T-helper 2 cell (primary cell): Measurements from ENCODE around the gene CST8.

ENCODE experiments used
- DNase-seq, 5 experiments: peaks; one replicate each; pipeline versions ENCODE4 v3.0.0 to v3.0.0-alpha.2; 2012 to 2022

Gene CST8

GRCh38 chr20:23524146-23524545 is 33.2 kb downstream of the CST8 start:
- no peak for DNase-seq

DNA sequence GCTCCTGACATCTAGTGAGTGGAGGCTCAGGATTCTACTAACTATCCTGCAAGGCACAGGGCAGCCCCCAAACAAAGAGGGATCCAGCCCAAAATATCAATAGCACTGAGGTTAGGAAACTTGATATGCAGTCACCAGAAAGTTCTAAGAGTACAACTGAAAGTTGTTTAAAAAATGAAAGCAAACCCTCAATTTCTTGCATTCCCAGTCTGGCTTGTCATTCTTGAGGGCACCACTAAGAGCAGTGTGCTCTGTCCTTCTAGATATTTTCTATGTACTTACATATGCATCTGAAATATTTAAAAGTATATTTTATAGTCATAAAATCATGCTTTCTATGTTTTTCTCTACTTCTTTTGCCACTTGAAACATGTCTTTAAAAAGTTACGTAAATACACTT is 35.9 kb downstream of the CST8 start:
- no peak for DNase-seq

- no peak for DNase-seq
Observed at GRCh38 chr20:23528867-23529431, 38.0 kb downstream of the CST8 start.

GRCh38 chr20:23530937-23531567 is 40.1 kb downstream of the CST8 start:
- DNase-seq: peak in 2 of 5 experiments; percentile 9 to 50

DNA sequence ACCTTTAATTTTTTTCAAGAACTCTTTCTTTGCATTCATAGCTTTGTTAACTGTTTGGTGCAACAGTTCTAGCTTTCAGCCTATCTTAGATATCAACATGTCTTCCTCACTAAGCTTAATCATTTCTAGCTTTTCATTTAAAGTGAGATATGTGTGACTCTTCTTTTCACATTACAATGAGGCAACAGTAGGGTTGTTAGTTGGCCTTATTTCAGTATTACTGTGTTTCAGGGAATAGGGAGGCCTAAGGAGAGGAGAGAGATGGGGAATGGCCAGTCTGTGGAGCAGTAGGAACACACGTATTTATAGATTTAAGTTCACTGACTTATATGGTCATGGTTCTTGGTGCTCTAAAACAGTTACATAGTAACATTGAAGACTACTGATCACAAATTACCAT is 41.6 kb downstream of the CST8 start:
- DNase-seq: no peak

- DNase-seq: no peak
Observed at GRCh38 chr20:23533161-23533560, 42.2 kb downstream of the CST8 start.

- DNase-seq: no peak
Observed at GRCh38 chr20:23534801-23535593, 44.1 kb downstream of the CST8 start.

- no peak for DNase-seq
Observed at GRCh38 chr20:23536328-23536974, 45.5 kb downstream of the CST8 start.

DNA sequence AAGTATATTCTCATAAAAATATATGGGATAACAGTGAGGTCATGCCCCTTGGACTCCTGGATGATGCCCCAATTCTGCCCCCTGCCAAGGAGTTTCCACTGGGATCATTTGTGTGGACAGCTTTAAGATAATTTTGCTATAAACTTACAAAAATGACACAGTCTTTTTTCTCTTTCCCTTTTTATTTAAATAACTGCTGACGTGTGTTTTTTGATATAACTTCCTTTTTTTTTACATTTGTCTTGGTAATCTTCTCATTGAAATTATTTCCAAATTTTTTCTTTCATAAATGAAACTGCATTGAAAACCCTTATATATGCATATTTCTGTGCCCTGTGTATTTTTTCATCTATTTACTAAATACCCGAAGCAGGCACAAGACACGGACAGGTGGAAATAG is 46.1 kb downstream of the CST8 start:
- no peak for DNase-seq

DNA sequence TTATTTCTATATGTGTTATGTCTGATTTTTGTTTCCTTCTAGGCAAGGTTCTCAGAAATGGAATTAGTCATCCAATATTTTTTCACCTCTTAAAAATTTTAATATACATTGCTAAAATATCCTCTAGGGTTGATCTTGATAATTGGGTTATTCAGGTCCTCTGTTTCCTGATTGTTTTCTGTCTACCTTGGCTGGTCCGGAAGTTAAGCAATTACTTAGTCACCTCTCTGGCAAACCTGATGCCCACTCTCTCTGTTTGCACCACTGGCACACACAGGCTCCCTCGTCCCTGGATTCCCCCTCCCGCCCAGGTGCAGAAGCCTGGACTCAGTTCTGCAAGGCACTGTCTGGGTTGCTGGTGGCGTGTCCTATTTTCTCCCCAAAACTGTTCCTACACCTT is 49.7 kb downstream of the CST8 start:
- DNase-seq: no peak

- no peak for DNase-seq
Observed at GRCh38 chr20:23541330-23541729, 50.4 kb downstream of the CST8 start.

GRCh38 chr20:23541776-23542175 is 50.9 kb downstream of the CST8 start:
- DNase-seq: no peak

DNA sequence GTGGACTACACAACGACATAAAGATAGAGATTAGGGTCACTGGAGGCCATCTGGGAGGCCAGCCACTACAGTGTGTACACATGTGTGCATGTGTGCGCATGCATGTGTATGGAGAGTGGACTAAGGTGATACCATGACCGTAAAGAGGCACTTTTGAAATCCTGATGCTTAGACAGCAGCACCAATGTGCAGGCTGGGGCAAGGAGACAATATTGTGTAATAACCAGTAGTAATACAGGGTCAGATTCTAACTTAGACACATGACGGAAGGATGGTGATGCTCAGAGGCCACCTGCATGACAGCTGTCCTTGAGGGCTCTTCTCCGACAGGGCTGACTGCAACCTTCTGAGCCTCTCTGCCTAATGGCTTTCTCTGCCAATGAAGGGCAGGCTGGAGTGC is 51.9 kb downstream of the CST8 start:
- DNase-seq: no peak

GRCh38 chr20:23544133-23544532 is 53.2 kb downstream of the CST8 start:
- no peak for DNase-seq
